Panc1 (cell line): ENCODE data around the gene DOK6. TPM values are rescaled to one million over a fixed set of nuclear protein-coding genes. Genes with fewer than 3 reads are reported as not detected.

ENCODE experiments used
- ATAC-seq: fragments of 200-7000 bp; cut with Tn5 transposase; 2 replicates; pipeline ENCODE4 v1.9.1; 2020; ENCODE audit warnings: mild to moderate bottlenecking, moderate library complexity
- BruUV-seq: library from RNA; stranded (reverse); fragments of 400-500 nt; replicated peaks from 2 replicates; lab custom pipeline; 2021; lab: Mats Ljungman, UMichigan
- CTCF ChIA-PET: fragments of 300-600 bp; sonication (Branson Sonifier 250); formaldehyde crosslinking; loops from one replicate; lab custom pipeline; 2022; ENCODE audit warnings: antibody characterized with exemption; lab: Charles Lee
- POLR2A ChIA-PET: fragments of 300-600 bp; sonication (Branson Sonifier 250); formaldehyde crosslinking; loops from one replicate; lab custom pipeline; 2022; ENCODE audit warnings: antibody characterized with exemption; lab: Charles Lee
- DNase-seq: peaks from one replicate; pipeline ENCODE4 v3.0.0-alpha.2; 2010; ENCODE audit warnings: low read depth, low spot score
- H3K27ac ChIP-seq: 2 replicates; pipeline ENCODE4 v1.5.1; 2011; ENCODE audit warnings: mild to moderate bottlenecking, low read length, inconsistent platforms
- H3K27me3 ChIP-seq: fragments of 200-500 bp; sonication (Bioruptor generic); 2 replicates; pipeline ENCODE4 v1.6.0; 2014; ENCODE audit warnings: low read length, inconsistent platforms; ENCODE audit not compliant: control insufficient read depth, insufficient read depth
- H3K36me3 ChIP-seq: fragments of 200-500 bp; sonication (Bioruptor generic); 2 replicates; pipeline ENCODE4 v1.5.1; 2014; ENCODE audit warnings: inconsistent platforms, mild to moderate bottlenecking, low read length, moderate library complexity; ENCODE audit not compliant: control insufficient read depth, insufficient read depth
- H3K4me1 ChIP-seq: 2 replicates; pipeline ENCODE4 v1.5.1; 2011; ENCODE audit warnings: inconsistent platforms, mild to moderate bottlenecking, low read length, moderate library complexity; ENCODE audit not compliant: control insufficient read depth, insufficient read depth
- H3K4me3 ChIP-seq, 2 experiments: 2 replicates each; pipeline ENCODE4 v1.5.1; 2011 to 2012; ENCODE audit warnings: low read depth in 2 of 2, low read length in 2 of 2, mild to moderate bottlenecking in 2 of 2, inconsistent platforms in 1 of 2, moderate library complexity in 1 of 2
- H3K9me3 ChIP-seq: fragments of 200-500 bp; sonication (Bioruptor generic); 2 replicates; pipeline ENCODE4 v1.5.1; 2014; ENCODE audit warnings: low read depth, mild to moderate bottlenecking, inconsistent platforms, low read length, moderate library complexity; ENCODE audit not compliant: control insufficient read depth, insufficient read depth
- CTCF ChIP-seq: fragments of 450-650 bp; IDR thresholded peaks from 2 replicates; pipeline ENCODE4 v1.5.1; 2017; ENCODE audit warnings: mild to moderate bottlenecking
- POLR2AphosphoS5 ChIP-seq: IDR thresholded peaks from 2 replicates; pipeline ENCODE4 v1.6.1; 2012; ENCODE audit warnings: mild to moderate bottlenecking, low read depth, low read length, moderate library complexity
- SIN3A ChIP-seq: IDR thresholded peaks from 2 replicates; pipeline ENCODE4 v1.6.1; 2012; ENCODE audit warnings: low read depth, mild to moderate bottlenecking, low read length, moderate library complexity, borderline replicate concordance; ENCODE audit not compliant: insufficient read depth
- TCF7L2 ChIP-seq: IDR thresholded peaks from 2 replicates; pipeline ENCODE4 v1.6.1; 2011; ENCODE audit warnings: mild to moderate bottlenecking, low read depth, low read length, inconsistent platforms
- in situ Hi-C: cut with HindIII; loops from 2 replicates; pipeline ENCODE4 v1.10.0; 2016; ENCODE audit warnings: low sequenced_read_pairs, low pct_unique_long_range_greater_than_20kb
- intact Hi-C: fragments of 100-400 bp; cut with micrococcal nuclease; formaldehyde crosslinking; loops from one replicate; pipeline ENCODE4 v1.10.0; 2022; ENCODE audit not compliant: unreplicated experiment
- total RNA-seq: library from RNA; stranded (reverse); gene quantifications from one replicate; pipeline ENCODE4 v1.2.1, GENCODE V29; 2021; ENCODE audit not compliant: unreplicated experiment
- TF ChIP-seq, protein P1 (sequence below), 2 experiments: IDR thresholded peaks; 2 replicates each; pipeline ENCODE4 v1.6.1; 2011 to 2012; ENCODE audit warnings: low read depth in 2 of 2, control low read depth in 1 of 2, low read length in 1 of 2, mild to moderate bottlenecking in 1 of 2, moderate library complexity in 1 of 2; ENCODE audit not compliant: insufficient read depth in 1 of 2

DOK6 gene
- total RNA-seq, 1 experiment from 2014 or later, result not detected

- ChIA-PET CTCF (no interaction called here), POLR2A (no interaction called here)
- no peak for ATAC-seq
- in situ Hi-C loops, result no loop called here
- no peaks in the 10 kb centered on the region for H3K27me3 ChIP-seq
- no peak overlapping the region for H3K4me3 ChIP-seq
- BruUV-seq, result no TSS peak
- intact Hi-C loops, result no loop called here
- H3K36me3 ChIP-seq, result no peaks in the 10 kb centered on the region
- no peak for DNase-seq
- H3K4me1 ChIP-seq, result no peaks in the 10 kb centered on the region
- TF ChIP-seq CTCF (no peak), TCF7L2 (no peak)
- H3K27ac ChIP-seq, result no peak overlapping the region
- H3K9me3 ChIP-seq, result no peaks in the 10 kb centered on the region
These were observed 369.6 kb downstream of the DOK6 start for GRCh38 chr18:69770238-69770637.

DNA sequence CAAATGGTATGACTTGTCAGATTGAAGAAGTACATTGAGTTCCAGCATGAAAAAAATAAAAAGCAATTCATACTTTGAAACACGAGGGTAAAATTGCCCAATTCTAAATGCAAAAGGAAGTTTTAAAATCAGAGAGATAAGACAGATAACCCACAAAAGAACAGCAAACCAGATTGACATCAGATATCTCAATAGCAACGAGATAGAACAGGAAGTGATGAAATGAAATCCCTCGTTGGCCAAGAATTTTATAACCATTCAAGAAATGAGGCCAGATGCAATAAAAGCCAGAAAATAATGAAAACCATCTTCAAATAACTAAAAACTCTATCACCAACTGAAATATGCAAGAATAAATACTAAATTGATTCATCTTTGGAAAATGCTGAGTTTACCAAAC, 374.1 kb downstream of the DOK6 start:
- ATAC-seq (no peak), DNase-seq (no peak)
- Histone ChIP-seq H3K4me1 (no peaks in the 10 kb centered on the region), H3K4me3 (no peak overlapping the region), H3K27ac (no peak overlapping the region), H3K36me3 (no peaks in the 10 kb centered on the region), H3K27me3 (no peaks in the 10 kb centered on the region), H3K9me3 (no peaks in the 10 kb centered on the region)
- ChIA-PET POLR2A (no interaction called here), CTCF (no interaction called here)
- intact Hi-C loops (no loop called here), in situ Hi-C loops (no loop called here)
- BruUV-seq, result no TSS peak
- no peak for TF ChIP-seq SIN3A
- no peak for TF ChIP-seq TCF7L2
- no peak for TF ChIP-seq CTCF
- TF ChIP-seq, protein P1, sequence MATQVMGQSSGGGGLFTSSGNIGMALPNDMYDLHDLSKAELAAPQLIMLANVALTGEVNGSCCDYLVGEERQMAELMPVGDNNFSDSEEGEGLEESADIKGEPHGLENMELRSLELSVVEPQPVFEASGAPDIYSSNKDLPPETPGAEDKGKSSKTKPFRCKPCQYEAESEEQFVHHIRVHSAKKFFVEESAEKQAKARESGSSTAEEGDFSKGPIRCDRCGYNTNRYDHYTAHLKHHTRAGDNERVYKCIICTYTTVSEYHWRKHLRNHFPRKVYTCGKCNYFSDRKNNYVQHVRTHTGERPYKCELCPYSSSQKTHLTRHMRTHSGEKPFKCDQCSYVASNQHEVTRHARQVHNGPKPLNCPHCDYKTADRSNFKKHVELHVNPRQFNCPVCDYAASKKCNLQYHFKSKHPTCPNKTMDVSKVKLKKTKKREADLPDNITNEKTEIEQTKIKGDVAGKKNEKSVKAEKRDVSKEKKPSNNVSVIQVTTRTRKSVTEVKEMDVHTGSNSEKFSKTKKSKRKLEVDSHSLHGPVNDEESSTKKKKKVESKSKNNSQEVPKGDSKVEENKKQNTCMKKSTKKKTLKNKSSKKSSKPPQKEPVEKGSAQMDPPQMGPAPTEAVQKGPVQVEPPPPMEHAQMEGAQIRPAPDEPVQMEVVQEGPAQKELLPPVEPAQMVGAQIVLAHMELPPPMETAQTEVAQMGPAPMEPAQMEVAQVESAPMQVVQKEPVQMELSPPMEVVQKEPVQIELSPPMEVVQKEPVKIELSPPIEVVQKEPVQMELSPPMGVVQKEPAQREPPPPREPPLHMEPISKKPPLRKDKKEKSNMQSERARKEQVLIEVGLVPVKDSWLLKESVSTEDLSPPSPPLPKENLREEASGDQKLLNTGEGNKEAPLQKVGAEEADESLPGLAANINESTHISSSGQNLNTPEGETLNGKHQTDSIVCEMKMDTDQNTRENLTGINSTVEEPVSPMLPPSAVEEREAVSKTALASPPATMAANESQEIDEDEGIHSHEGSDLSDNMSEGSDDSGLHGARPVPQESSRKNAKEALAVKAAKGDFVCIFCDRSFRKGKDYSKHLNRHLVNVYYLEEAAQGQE (IDR thresholded peaks at IDR 0.05; ENCODE audit: insufficient read depth in 1 of 2, low read depth in 2 of 2, low read length in 1 of 2), result no peak
- no peak for TF ChIP-seq POLR2AphosphoS5
